ENCODE data around the gene SLAMF6. TPM values are rescaled to one million over a fixed set of nuclear protein-coding genes. Genes with fewer than 3 reads are reported as not detected.
"Not testable (repeated sequence)": the region's sequence is repeated elsewhere in the genome, so short reads cannot be mapped to it uniquely, and the experiment has no call there.

The SLAMF6 gene
- total RNA-seq, 1 donor from 2014 or later, result 11.8 TPM

DNA sequence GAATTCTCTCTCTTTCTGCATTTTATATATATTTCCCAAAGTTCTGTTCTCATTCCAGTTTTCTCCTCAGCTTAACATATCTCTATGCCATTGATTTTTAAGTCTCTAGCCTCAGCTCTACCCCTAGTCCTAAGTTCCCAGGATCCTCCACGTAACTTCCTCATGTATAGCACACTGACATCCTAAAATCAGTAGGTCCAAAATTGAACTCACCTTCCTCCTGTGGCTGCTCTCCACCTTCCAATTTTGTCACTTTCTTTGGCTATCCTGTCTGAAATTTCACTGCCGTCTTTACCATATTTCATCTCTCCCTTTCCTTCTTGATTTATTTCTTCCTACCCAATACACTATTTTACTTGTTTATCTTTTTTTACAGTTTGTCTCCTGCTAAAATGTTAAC, 1.5 kb downstream of the SLAMF6 start:
- intact Hi-C loops (cut with micrococcal nuclease), result loop anchor here (2.0 to 5.0 kb wide), 5 partner anchors 47 to 151 kb away; no protein-coding TSS in a partner anchor
- peaks cover 40% of the 10 kb centered on the region for H3K36me3 Mint-ChIP-seq (ENCODE audit: low read depth)
- peak overlapping the region; percentile 85 for H3K4me3 Mint-ChIP-seq (ENCODE audit: low read depth)

DNA sequence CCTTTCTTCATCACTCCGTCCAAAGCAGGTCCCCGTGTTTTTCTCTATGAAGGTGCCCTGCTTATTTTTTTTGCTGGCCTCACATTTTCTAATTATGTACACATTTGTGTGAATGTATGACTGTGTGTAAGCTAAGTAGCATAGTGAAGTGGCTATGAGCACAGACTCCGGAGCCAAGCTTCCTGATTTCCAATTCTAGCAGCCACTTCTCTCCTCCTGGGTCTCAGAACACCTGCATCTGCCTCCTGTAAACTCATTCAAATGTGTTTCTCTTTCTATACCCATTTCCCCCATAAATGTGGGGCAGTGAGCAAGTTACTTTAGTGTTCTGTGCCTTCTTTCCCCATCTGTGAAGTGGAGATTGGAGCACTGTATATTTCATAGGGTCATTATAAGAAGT, 2.1 kb downstream of the SLAMF6 start:
- Mint-ChIP-seq H3K36me3 (ENCODE audit: low read depth) (peaks cover 41% of the 10 kb centered on the region), H3K27ac (peak overlapping the region; percentile 97), H3K4me1 (ENCODE audit: low read depth) (peaks cover 65% of the 10 kb centered on the region), H3K27me3 (ENCODE audit: low read depth) (no peaks in the 10 kb centered on the region), H3K9me3 (peaks cover 37% of the 10 kb centered on the region), H3K4me3 (ENCODE audit: low read depth) (peak overlapping the region; percentile 85)
- intact Hi-C loops (cut with micrococcal nuclease), result loop anchor here (1.0 to 5.0 kb wide), 7 partner anchors 19 to 151 kb away; no protein-coding TSS in a partner anchor
- no peak for DNase-seq (ENCODE audit: low spot score)

More for the DNA sequence above, 1.5 kb downstream of the SLAMF6 start:
- peaks cover 38% of the 10 kb centered on the region for H3K9me3 Mint-ChIP-seq
- H3K27me3 Mint-ChIP-seq (ENCODE audit: low read depth), result no peaks in the 10 kb centered on the region
- H3K27ac Mint-ChIP-seq, result peak overlapping the region; percentile 97
- H3K4me1 Mint-ChIP-seq (ENCODE audit: low read depth), result peaks cover 59% of the 10 kb centered on the region
- no peak for DNase-seq (ENCODE audit: low spot score)

DNA sequence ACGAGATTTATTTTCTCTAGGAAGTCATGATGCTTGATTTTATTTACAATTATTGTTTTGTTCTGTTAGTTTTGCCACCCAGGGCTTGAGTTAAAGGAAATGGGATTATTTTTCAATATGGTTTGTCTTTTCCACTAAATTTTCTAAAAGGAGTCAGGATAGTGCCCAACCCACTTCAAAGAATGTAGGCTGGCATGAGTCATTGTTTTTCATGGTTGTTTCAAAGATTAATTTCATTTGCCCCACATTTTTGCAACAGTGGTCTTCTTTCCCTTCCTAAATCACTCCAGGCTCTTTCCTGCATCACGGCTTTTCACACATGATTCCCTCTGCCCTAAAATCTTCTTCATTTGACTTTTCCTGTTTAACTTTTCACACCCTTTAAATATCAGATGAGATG, 2.5 kb downstream of the SLAMF6 start:
- Mint-ChIP-seq H3K27me3 (ENCODE audit: low read depth) (no peaks in the 10 kb centered on the region), H3K27ac (peak overlapping the region; percentile 97), H3K9me3 (peaks cover 35% of the 10 kb centered on the region)

DNA sequence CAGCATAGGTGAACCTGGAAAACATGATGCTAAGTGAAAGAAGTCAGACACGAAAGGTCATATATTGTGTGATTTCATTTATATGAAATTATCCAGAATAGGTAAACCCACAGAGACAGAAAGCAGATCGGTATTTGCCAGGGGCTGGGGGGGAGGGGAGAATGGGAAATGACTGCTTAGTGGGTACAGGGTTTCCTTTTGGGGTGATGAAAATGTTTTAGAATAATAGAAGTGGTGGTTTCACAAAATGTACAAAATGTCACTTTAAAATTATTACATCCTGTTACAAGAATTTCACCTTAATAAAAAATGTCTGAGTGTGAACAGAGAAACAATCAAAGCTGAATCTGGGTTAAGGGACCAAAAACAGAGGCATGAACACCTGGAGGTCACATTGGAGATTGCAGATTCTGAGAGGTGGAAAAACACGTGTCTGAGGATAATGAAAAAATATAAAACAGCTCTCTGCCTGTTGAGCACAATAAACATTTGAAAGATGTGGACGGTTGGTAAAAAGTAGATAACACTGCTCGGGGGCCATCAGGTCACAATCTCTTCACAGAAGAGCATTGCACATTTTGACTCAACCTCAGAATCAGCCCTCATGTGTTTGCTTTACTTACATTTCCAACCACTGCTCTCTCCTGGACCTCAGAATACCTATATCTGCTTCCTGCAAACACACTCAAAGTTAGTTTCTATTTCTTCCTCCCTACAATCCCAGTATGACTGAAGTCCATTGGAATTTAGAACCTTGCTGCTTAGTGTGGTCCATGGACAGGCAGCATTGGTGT, 3.2 kb downstream of the SLAMF6 start:
- peaks cover 46% of the 10 kb centered on the region for H3K36me3 Mint-ChIP-seq (ENCODE audit: low read depth)
- intact Hi-C loops (cut with micrococcal nuclease), result loop anchor here (1.0 to 5.0 kb wide), 7 partner anchors 20 to 152 kb away; no protein-coding TSS in a partner anchor
- H3K27ac Mint-ChIP-seq, result peak overlapping the region; percentile 97
- H3K4me1 Mint-ChIP-seq (ENCODE audit: low read depth), result peaks cover 69% of the 10 kb centered on the region
- H3K9me3 Mint-ChIP-seq, result peaks cover 31% of the 10 kb centered on the region
- peak overlapping the region; percentile 85 for H3K4me3 Mint-ChIP-seq (ENCODE audit: low read depth)
- DNase-seq (ENCODE audit: low spot score), result peak; percentile 31
- no peaks in the 10 kb centered on the region for H3K27me3 Mint-ChIP-seq (ENCODE audit: low read depth)

More for the DNA sequence above, 2.5 kb downstream of the SLAMF6 start:
- peak overlapping the region; percentile 85 for H3K4me3 Mint-ChIP-seq (ENCODE audit: low read depth)
- peaks cover 69% of the 10 kb centered on the region for H3K4me1 Mint-ChIP-seq (ENCODE audit: low read depth)
- intact Hi-C loops (cut with micrococcal nuclease), result loop anchor here (1.0 to 5.0 kb wide), 7 partner anchors 20 to 152 kb away; no protein-coding TSS in a partner anchor
- no peak for DNase-seq (ENCODE audit: low spot score)
- H3K36me3 Mint-ChIP-seq (ENCODE audit: low read depth), result peaks cover 44% of the 10 kb centered on the region

- DNase-seq (ENCODE audit: low spot score); H3K4me3 Mint-ChIP-seq (ENCODE audit: low read depth); H3K27me3 Mint-ChIP-seq (ENCODE audit: low read depth); H3K27ac Mint-ChIP-seq; intact Hi-C loops (cut with micrococcal nuclease): not testable (repeated sequence)
- Mint-ChIP-seq H3K4me1 (ENCODE audit: low read depth) (peaks cover 72% of the 10 kb centered on the region), H3K36me3 (ENCODE audit: low read depth) (peaks cover 62% of the 10 kb centered on the region), H3K9me3 (peaks cover 42% of the 10 kb centered on the region)
Observed at GRCh38 chr1:160517519-160517918, 5.5 kb downstream of the SLAMF6 start.

GRCh38 chr1:160515908-160516307, 7.1 kb downstream of the SLAMF6 start:
- Mint-ChIP-seq H3K9me3 (peaks cover 49% of the 10 kb centered on the region), H3K4me3 (ENCODE audit: low read depth) (peak overlapping the region; percentile 34), H3K4me1 (ENCODE audit: low read depth) (peaks cover 58% of the 10 kb centered on the region), H3K36me3 (ENCODE audit: low read depth) (peaks cover 76% of the 10 kb centered on the region), H3K27ac (peak overlapping the region; percentile 44)
- H3K27me3 Mint-ChIP-seq (ENCODE audit: low read depth); intact Hi-C loops (cut with micrococcal nuclease); DNase-seq (ENCODE audit: low spot score): not testable (repeated sequence)

DNA sequence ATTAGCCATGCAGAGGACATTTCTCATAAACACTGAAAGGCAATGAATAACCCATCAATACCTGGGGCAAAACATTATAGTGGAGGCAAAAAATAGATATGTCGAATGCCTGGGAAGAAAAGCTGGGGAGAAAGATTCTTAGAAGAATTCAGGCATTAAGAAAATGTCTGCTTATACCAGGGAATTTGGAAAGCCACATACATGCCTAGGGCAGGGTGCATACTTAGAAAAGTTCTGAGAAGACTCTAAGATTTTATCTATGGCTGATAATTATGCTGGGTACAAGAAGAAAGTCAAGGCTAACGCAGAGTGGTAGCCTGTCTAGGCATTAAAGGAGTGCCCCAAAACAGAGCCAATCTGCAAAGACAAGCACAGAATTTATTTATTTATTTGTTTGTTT, 18.4 kb downstream of the SLAMF6 start:
- intact Hi-C loops (cut with micrococcal nuclease), result no loop called here
- H3K27ac Mint-ChIP-seq, result no peak overlapping the region
- H3K36me3 Mint-ChIP-seq (ENCODE audit: low read depth), result peaks cover 95% of the 10 kb centered on the region
- peaks cover 11% of the 10 kb centered on the region for H3K4me1 Mint-ChIP-seq (ENCODE audit: low read depth)
- H3K27me3 Mint-ChIP-seq (ENCODE audit: low read depth), result no peaks in the 10 kb centered on the region
- no peak overlapping the region for H3K4me3 Mint-ChIP-seq (ENCODE audit: low read depth)
- peaks cover 79% of the 10 kb centered on the region for H3K9me3 Mint-ChIP-seq
- DNase-seq (ENCODE audit: low spot score), result no peak

DNA sequence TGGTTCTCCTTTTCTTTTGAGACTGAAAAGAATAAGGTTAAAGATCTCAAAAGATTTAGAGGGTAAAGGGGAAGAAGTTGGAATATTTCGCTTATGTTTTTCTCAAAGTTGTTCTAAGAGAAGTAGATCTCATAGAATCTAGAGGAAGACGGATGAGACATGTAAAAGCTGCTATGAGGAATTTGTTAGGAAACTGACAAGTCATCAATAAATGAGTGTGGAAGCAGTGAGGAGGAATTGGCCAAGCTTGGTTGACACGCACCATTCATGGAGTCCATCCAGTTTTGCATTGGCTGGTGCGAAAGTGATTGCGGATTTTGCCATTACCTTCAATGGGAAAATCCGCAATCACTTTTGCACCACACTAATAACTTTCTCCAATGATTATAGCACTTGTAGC, 20.0 kb downstream of the SLAMF6 start:
- H3K4me1 Mint-ChIP-seq (ENCODE audit: low read depth), result peaks cover 13% of the 10 kb centered on the region
- intact Hi-C loops (cut with micrococcal nuclease), result no loop called here
- H3K36me3 Mint-ChIP-seq (ENCODE audit: low read depth), result peaks cover 95% of the 10 kb centered on the region
- no peak for DNase-seq (ENCODE audit: low spot score)
- H3K27me3 Mint-ChIP-seq (ENCODE audit: low read depth), result no peaks in the 10 kb centered on the region
- no peak overlapping the region for H3K27ac Mint-ChIP-seq
- H3K4me3 Mint-ChIP-seq (ENCODE audit: low read depth), result no peak overlapping the region
- peaks cover 79% of the 10 kb centered on the region for H3K9me3 Mint-ChIP-seq

DNA sequence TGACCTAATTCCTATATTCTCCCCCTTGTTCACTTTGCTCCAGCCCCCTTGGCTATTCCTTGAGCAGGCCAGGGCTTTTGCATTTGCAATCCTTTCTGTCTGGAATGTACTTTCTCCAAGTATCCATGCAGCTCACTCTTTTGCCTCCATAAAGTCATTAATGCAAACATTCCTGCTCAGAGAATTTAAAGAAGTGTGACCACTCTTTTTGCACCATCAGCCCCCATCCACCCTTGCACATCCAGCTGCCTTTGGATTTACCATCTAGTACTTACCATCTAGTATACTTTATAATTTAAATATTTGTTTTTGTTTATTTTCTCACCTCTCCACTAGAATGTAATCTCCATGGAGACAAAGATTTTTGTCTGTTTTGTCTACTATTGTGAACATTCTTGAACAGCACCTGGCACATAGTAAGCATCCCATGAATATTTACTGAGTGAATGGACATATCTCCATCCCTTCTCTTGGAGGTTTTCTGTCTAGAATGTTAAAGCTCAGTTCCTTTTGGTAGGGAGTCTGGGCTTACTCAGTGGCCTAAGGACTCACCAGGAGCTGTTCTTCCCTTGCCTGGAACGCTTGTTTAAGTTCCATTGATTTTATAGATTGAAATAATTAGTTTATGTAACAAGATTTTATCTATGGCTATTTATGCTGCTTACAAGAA, 22.6 kb downstream of the SLAMF6 start:
- intact Hi-C loops (cut with micrococcal nuclease), result no loop called here
- no peak overlapping the region for H3K4me3 Mint-ChIP-seq (ENCODE audit: low read depth)
- DNase-seq (ENCODE audit: low spot score), result no peak
- H3K27ac Mint-ChIP-seq, result no peak overlapping the region
- H3K9me3 Mint-ChIP-seq, result peaks cover 54% of the 10 kb centered on the region
- H3K4me1 Mint-ChIP-seq (ENCODE audit: low read depth), result peaks cover 27% of the 10 kb centered on the region
- H3K27me3 Mint-ChIP-seq (ENCODE audit: low read depth), result no peaks in the 10 kb centered on the region
- peaks cover 75% of the 10 kb centered on the region for H3K36me3 Mint-ChIP-seq (ENCODE audit: low read depth)

DNA sequence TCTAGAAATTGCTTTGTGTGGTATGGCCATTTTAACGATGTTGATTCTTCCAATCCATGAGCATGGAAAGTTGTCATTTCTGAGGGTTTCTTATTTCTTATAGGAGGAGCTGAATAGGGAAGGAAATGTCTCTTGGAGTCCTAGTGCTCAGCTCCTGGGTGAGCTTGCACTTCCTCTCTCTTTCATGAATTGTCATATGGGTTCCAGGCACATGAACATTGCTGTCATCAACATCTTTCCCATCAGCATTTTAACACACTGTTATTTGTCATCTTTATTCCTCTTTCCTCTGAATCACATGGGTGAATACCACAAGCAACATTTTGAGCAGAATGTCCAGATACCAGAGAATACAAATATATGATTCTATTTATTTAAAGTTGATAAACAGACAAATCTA, 23.4 kb downstream of the SLAMF6 start:
- intact Hi-C loops (cut with micrococcal nuclease), result no loop called here
- Mint-ChIP-seq H3K36me3 (ENCODE audit: low read depth) (peaks cover 68% of the 10 kb centered on the region), H3K4me3 (ENCODE audit: low read depth) (no peak overlapping the region), H3K9me3 (peaks cover 46% of the 10 kb centered on the region), H3K4me1 (ENCODE audit: low read depth) (peaks cover 27% of the 10 kb centered on the region), H3K27ac (no peak overlapping the region), H3K27me3 (ENCODE audit: low read depth) (no peaks in the 10 kb centered on the region)
- DNase-seq (ENCODE audit: low spot score), result no peak

DNA sequence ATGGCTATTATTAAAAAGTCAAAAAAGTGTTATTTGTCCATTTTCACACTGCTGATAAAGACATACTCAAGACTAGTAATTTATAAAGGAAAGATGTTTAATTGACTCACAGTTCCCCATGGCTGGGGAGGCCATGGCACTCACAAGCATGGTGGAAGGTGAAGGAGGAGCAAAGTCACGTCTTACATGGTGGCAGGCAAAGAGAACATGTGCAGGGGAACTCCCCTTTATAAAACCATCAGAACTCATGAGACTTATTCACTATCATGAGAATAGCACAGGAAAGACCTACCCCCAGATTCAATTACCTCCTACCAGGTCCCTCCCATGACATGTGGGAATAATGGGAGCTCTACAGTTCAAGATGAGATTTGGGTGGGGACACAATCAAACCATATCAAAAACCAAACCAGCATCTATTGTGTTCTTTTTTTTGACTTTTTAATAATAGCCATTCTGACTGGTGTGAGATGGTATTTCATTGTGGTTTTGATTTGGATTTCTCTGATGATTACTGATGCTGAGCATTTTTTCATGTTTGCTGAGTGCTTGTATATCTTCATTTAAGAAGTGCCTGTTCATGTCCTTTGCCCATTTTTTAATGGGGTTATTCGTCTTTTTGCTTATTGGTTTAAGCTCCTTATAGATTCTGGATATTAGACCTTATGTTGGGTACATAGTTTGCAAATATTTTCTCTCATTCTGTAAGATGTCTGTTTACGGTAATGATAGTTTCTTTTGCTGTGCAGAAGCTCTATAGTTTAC, 24.6 kb downstream of the SLAMF6 start:
- intact Hi-C loops (cut with micrococcal nuclease); H3K27ac Mint-ChIP-seq; H3K4me3 Mint-ChIP-seq (ENCODE audit: low read depth); H3K27me3 Mint-ChIP-seq (ENCODE audit: low read depth); DNase-seq (ENCODE audit: low spot score): not testable (repeated sequence)
- Mint-ChIP-seq H3K4me1 (ENCODE audit: low read depth) (peaks cover 27% of the 10 kb centered on the region), H3K9me3 (peaks cover 43% of the 10 kb centered on the region), H3K36me3 (ENCODE audit: low read depth) (peaks cover 57% of the 10 kb centered on the region)

GRCh38 chr1:160496334-160496733, 26.7 kb downstream of the SLAMF6 start:
- peak overlapping the region; percentile 30 for H3K27ac Mint-ChIP-seq
- DNase-seq (ENCODE audit: low spot score), result no peak
- H3K9me3 Mint-ChIP-seq, result peaks cover 27% of the 10 kb centered on the region
- peaks cover 23% of the 10 kb centered on the region for H3K4me1 Mint-ChIP-seq (ENCODE audit: low read depth)
- intact Hi-C loops (cut with micrococcal nuclease), result no loop called here
- H3K4me3 Mint-ChIP-seq (ENCODE audit: low read depth), result no peak overlapping the region
- peaks cover 36% of the 10 kb centered on the region for H3K36me3 Mint-ChIP-seq (ENCODE audit: low read depth)
- no peaks in the 10 kb centered on the region for H3K27me3 Mint-ChIP-seq (ENCODE audit: low read depth)
